Fibroblast of lung (primary cell): Measurements from ENCODE around the gene CDH9.

ENCODE experiments used
- CTCF ChIP-seq, 2 donors: IDR thresholded peaks in 1 of 2; conservative IDR thresholded peaks in 1 of 2; 1 replicate in 1 of 2; 2 replicates in 1 of 2; pipeline ENCODE4 v1.5.1; 2011 to 2012; ENCODE audit warnings: low read length in 2 of 2, control low read depth in 1 of 2, inconsistent platforms in 1 of 2, low read depth in 1 of 2, mild to moderate bottlenecking in 1 of 2
- EZH2 ChIP-seq: IDR thresholded peaks from 2 replicates; pipeline ENCODE4 v1.5.1; 2012; ENCODE audit warnings: low read length, control low read depth, mild to moderate bottlenecking; ENCODE audit errors: missing control alignments

GRCh38 chr5:26872337-26872736 lies 166.0 kb downstream of the CDH9 start:
- TF ChIP-seq EZH2 (no peak), CTCF (conservative IDR thresholded peaks at IDR 0.05 in 1 of 2, IDR thresholded peaks at IDR 0.05 in 1 of 2; ENCODE audit: low read depth in 1 of 2, low read length in 2 of 2) (no peak)
